Fibroblast of skin of right quadriceps (primary cell): ENCODE data around the gene USP15.
A peak's percentile ranks its signal among the peaks of the same experiment; 100 is the strongest.

ENCODE experiments used
- DNase-seq: peaks from one replicate; pipeline ENCODE4 v3.0.0-alpha.2; 2013

Gene USP15

GRCh38 chr12:62258941-62259630 lies 1.1 kb upstream of the USP15 start:
- no peak for DNase-seq

- DNase-seq: no peak
These were observed 592 bp upstream of the USP15 start for GRCh38 chr12:62259631-62259992.

GRCh38 chr12:62260733-62261683 lies 804 bp downstream of the USP15 start:
- DNase-seq: peak; percentile 19

GRCh38 chr12:62261876-62262517 lies 1.8 kb downstream of the USP15 start:
- no peak for DNase-seq

GRCh38 chr12:62263232-62263631 lies 3.0 kb downstream of the USP15 start:
- no peak for DNase-seq

GRCh38 chr12:62263966-62264365 lies 3.8 kb downstream of the USP15 start:
- DNase-seq: no peak

- no peak for DNase-seq
These were observed 4.5 kb downstream of the USP15 start for GRCh38 chr12:62264706-62265105.

GRCh38 chr12:62265511-62265910 lies 5.3 kb downstream of the USP15 start:
- no peak for DNase-seq

- DNase-seq: no peak
These were observed 6.8 kb downstream of the USP15 start for GRCh38 chr12:62267026-62267425.

- no peak for DNase-seq
These were observed 7.3 kb downstream of the USP15 start for GRCh38 chr12:62267480-62267879.

GRCh38 chr12:62268956-62269355 lies 8.8 kb downstream of the USP15 start:
- DNase-seq: peak; percentile 75

- DNase-seq: no peak
These were observed 9.4 kb downstream of the USP15 start for GRCh38 chr12:62269464-62270228.

- DNase-seq: no peak
These were observed 10.2 kb downstream of the USP15 start for GRCh38 chr12:62270384-62270783.

- DNase-seq: no peak
These were observed 10.7 kb downstream of the USP15 start for GRCh38 chr12:62270872-62271271.

GRCh38 chr12:62272936-62273552 lies 12.8 kb downstream of the USP15 start:
- DNase-seq: no peak

- no peak for DNase-seq
These were observed 13.6 kb downstream of the USP15 start for GRCh38 chr12:62273724-62274380.

GRCh38 chr12:62278022-62278421 lies 17.8 kb downstream of the USP15 start:
- no peak for DNase-seq

- DNase-seq: no peak
These were observed 18.9 kb downstream of the USP15 start for GRCh38 chr12:62279058-62279457.

GRCh38 chr12:62279961-62280360 lies 19.8 kb downstream of the USP15 start:
- no peak for DNase-seq

- DNase-seq: peak; percentile 28
These were observed 22.0 kb downstream of the USP15 start for GRCh38 chr12:62282057-62282774.

- DNase-seq: no peak
These were observed 24.5 kb downstream of the USP15 start for GRCh38 chr12:62284749-62285148.
